ENCODE results near the gene GRPEL1.

The GRPEL1 gene

DNA sequence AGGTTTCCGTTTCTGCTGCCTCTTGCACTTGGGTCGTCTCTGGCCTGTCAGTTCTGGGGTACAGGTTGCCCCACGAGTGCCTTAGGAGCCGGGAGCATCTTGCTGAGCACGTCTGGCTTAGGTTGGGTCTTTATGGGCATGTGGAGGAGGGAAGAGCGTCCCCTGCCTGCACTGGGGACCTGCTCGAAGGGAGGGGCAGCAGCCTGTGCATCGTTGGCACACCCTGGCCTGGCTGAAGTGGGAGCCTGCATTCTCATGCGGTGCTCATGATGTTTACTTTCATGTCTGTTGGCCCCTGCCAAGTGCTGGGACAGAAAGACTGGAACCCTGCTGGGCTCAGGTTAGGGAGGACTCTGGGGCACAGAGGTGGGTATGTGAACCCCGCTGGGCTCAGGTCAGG lies 48.5 kb downstream of the GRPEL1 start (continued):
- TF ChIP-seq ZSCAN16 (tag by site-specific recombination; IDR thresholded peaks at IDR 0.05) (no peak), ZNF133 (tag by site-specific recombination; IDR thresholded peaks at IDR 0.05) (no peak), ZNF350 (tag by site-specific recombination; IDR thresholded peaks at IDR 0.05) (no peak)

DNA sequence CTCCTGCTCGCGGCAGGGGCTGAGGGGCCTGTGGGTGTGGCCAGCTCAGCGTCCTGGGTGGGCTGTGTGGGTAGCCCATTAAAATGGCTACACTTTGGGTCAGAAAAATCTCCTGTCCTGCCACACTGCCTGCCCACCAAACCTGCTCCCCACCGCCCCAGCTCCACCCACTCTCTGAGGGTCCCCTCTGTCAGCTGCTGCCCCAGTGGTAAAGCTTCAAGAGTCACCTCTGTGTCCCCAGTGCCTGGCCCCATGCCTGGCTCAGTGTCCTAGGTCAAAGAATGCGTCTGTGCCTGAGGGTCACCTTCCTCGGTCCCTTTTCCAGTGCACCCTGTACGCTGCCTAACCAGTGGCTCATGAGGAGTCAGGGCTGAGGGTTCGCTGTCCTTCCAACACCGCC lies 49.6 kb downstream of the GRPEL1 start:
- TF ChIP-seq ZFHX2 (tag by site-specific recombination; conservative IDR thresholded peaks at IDR 0.05) = peak; percentile 31; the same call in 1 of the 2 replicates
- TF ChIP-seq, protein P1, sequence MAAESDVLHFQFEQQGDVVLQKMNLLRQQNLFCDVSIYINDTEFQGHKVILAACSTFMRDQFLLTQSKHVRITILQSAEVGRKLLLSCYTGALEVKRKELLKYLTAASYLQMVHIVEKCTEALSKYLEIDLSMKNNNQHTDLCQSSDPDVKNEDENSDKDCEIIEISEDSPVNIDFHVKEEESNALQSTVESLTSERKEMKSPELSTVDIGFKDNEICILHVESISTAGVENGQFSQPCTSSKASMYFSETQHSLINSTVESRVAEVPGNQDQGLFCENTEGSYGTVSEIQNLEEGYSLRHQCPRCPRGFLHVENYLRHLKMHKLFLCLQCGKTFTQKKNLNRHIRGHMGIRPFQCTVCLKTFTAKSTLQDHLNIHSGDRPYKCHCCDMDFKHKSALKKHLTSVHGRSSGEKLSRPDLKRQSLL (tag by site-specific recombination; IDR thresholded peaks at IDR 0.05) = no peak
- 0 out of 2 replicates have a peak, but pooled peaks have one; percentile 21 for TF ChIP-seq EGR2 (tag by site-specific recombination; IDR thresholded peaks at IDR 0.05; ENCODE audit: low read depth)
- ChIA-PET CTCF (interaction anchor here (1.5 kb wide), 1 partner anchor 25 kb away, joined by 8 read pairs; the partner anchor contains the start of gene TADA2B), POLR2A (no interaction called here)
- H3K4me1 ChIP-seq (ENCODE audit: control insufficient read depth, insufficient read depth, low read length) = no peaks in the 10 kb centered on the region
- H3K27ac ChIP-seq (ENCODE audit: extremely low read depth, low read depth, low read length) = no peak overlapping the region
- H3K4me3 ChIP-seq (ENCODE audit: low read depth, low read length) = no peak overlapping the region
- no peaks in the 10 kb centered on the region for H3K9me3 ChIP-seq (ENCODE audit: control insufficient read depth, insufficient read depth, low read depth, low read length)
- H3K36me3 ChIP-seq (ENCODE audit: control insufficient read depth in 2 of 2, insufficient read depth in 1 of 2, low read length in 2 of 2) = peaks cover 4 to 70% of the 10 kb centered on the region in 2 experiments; a peak in 2 of 3 replicates

DNA sequence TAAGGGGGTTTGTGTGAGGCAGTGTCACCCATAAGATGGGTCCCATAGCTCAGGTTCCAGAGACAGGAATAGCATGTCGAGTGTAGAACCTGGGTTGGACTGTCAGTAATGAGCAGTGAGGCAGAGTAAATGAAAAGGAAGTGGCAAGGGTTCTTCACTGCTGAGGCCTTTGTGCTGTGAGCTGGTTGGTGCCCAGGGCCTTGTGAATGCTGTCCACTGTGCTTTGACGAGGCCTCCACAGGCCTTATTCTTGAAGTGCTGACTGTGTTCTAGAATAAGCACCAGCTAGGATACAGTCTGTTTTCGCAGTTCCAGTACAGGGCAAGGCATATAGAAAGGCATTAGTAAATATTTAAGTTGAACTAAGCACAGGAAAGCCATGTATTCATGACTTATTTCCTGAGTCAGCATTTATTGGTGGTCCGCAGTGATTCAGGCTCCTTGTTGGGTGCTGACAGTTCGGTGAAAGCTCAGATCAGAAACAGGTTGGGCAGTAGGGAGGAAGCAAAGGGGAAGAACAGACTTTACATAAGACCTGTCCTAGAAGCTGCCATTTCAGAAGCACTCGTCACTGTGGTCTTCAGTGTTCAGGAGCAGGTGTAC lies 50.3 kb downstream of the GRPEL1 start:
- POLR2A ChIA-PET = no interaction called here

DNA sequence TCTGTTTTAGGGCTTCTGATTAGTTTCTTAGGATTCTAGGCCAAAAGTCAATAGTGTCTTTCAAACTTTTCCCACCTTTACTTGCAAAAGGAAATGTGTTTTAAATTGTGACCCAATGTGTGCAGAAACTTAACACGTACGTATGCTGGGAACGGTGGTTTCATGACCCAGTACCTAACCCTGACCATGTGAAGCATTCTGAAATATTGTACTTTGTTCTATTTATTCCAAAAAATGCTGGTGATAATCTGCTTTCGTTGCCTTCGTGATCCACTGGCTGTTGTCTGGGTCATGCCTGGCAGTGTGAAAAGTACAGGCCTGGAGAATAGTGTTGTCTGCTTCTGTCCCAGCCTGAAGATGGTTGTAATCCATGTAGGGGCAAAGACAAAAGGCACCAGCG lies 51.4 kb downstream of the GRPEL1 start:
- H3K4me3 ChIP-seq (ENCODE audit: low read depth, low read length) = no peak overlapping the region
- ChIA-PET CTCF (no interaction called here), POLR2A (no interaction called here)
- no peaks in the 10 kb centered on the region for H3K9me3 ChIP-seq (ENCODE audit: control insufficient read depth, insufficient read depth, low read depth, low read length)
- H3K4me1 ChIP-seq (ENCODE audit: control insufficient read depth, insufficient read depth, low read length) = no peaks in the 10 kb centered on the region
- peaks cover 4 to 73% of the 10 kb centered on the region in 2 experiments; a peak in 2 of 3 replicates for H3K36me3 ChIP-seq (ENCODE audit: control insufficient read depth in 2 of 2, insufficient read depth in 1 of 2, low read length in 2 of 2)
- H3K27ac ChIP-seq (ENCODE audit: extremely low read depth, low read depth, low read length) = no peak overlapping the region
- TF ChIP-seq FEZF1 (tag by site-specific recombination; IDR thresholded peaks at IDR 0.05) (no peak), ZNF248 (tag by site-specific recombination; IDR thresholded peaks at IDR 0.05) (no peak), SCRT1 (tag by site-specific recombination; IDR thresholded peaks at IDR 0.05; ENCODE audit: borderline replicate concordance) (no peak), ZNF549 (tag by site-specific recombination; IDR thresholded peaks at IDR 0.05) (no peak), ZNF473 (tag by site-specific recombination; IDR thresholded peaks at IDR 0.05) (no peak), ZNF121 (tag by site-specific recombination; IDR thresholded peaks at IDR 0.05) (no peak), YY1 (tag by site-specific recombination; IDR thresholded peaks at IDR 0.05) (no peak), ZNF707 (tag by site-specific recombination; IDR thresholded peaks at IDR 0.05) (no peak), ZNF624 (tag by site-specific recombination; IDR thresholded peaks at IDR 0.05) (no peak), ZNF560 (tag by site-specific recombination; IDR thresholded peaks at IDR 0.05; ENCODE audit: borderline replicate concordance) (no peak)
- TF ChIP-seq, protein P2, sequence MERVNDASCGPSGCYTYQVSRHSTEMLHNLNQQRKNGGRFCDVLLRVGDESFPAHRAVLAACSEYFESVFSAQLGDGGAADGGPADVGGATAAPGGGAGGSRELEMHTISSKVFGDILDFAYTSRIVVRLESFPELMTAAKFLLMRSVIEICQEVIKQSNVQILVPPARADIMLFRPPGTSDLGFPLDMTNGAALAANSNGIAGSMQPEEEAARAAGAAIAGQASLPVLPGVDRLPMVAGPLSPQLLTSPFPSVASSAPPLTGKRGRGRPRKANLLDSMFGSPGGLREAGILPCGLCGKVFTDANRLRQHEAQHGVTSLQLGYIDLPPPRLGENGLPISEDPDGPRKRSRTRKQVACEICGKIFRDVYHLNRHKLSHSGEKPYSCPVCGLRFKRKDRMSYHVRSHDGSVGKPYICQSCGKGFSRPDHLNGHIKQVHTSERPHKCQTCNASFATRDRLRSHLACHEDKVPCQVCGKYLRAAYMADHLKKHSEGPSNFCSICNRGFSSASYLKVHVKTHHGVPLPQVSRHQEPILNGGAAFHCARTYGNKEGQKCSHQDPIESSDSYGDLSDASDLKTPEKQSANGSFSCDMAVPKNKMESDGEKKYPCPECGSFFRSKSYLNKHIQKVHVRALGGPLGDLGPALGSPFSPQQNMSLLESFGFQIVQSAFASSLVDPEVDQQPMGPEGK (tag by site-specific recombination; IDR thresholded peaks at IDR 0.05) = no peak
- TF ChIP-seq, protein P3, sequence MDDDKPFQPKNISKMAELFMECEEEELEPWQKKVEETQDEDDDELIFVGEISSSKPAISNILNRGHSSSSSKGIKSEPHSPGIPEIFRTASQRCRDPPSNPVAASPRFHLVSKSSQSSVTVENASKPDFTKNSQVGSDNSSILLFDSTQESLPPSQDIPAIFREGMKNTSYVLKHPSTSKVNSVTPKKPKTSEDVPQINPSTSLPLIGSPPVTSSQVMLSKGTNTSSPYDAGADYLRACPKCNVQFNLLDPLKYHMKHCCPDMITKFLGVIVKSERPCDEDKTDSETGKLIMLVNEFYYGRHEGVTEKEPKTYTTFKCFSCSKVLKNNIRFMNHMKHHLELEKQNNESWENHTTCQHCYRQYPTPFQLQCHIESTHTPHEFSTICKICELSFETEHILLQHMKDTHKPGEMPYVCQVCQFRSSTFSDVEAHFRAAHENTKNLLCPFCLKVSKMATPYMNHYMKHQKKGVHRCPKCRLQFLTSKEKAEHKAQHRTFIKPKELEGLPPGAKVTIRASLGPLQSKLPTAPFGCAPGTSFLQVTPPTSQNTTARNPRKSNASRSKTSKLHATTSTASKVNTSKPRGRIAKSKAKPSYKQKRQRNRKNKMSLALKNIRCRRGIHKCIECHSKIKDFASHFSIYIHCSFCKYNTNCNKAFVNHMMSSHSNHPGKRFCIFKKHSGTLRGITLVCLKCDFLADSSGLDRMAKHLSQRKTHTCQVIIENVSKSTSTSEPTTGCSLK (tag by site-specific recombination; IDR thresholded peaks at IDR 0.05) = no peak

More for the DNA sequence above, 50.3 kb downstream of the GRPEL1 start:
- peaks cover 4 to 74% of the 10 kb centered on the region in 2 experiments; a peak in 2 of 3 replicates for H3K36me3 ChIP-seq (ENCODE audit: control insufficient read depth in 2 of 2, insufficient read depth in 1 of 2, low read length in 2 of 2)
- H3K4me1 ChIP-seq (ENCODE audit: control insufficient read depth, insufficient read depth, low read length) = no peaks in the 10 kb centered on the region
- CTCF ChIA-PET = interaction anchor here (1.5 kb wide), 1 partner anchor 26 kb away, joined by 8 read pairs; the partner anchor contains the start of gene TADA2B
- no peak overlapping the region for H3K27ac ChIP-seq (ENCODE audit: extremely low read depth, low read depth, low read length)
- no peak for TF ChIP-seq ZNF354C (tag by site-specific recombination; IDR thresholded peaks at IDR 0.05; ENCODE audit: borderline replicate concordance, low read depth)
- no peak for TF ChIP-seq OVOL3 (tag by site-specific recombination; IDR thresholded peaks at IDR 0.05)
- no peak for TF ChIP-seq FEZF1 (tag by site-specific recombination; IDR thresholded peaks at IDR 0.05)
- TF ChIP-seq, protein P1 (tag by site-specific recombination; IDR thresholded peaks at IDR 0.05) = no peak
- TF ChIP-seq ZFHX2 (tag by site-specific recombination; conservative IDR thresholded peaks at IDR 0.05) = no peak
- H3K9me3 ChIP-seq (ENCODE audit: control insufficient read depth, insufficient read depth, low read depth, low read length) = no peaks in the 10 kb centered on the region
- H3K4me3 ChIP-seq (ENCODE audit: low read depth, low read length) = no peak overlapping the region

All from HEK293 (cell line).